WTC11 (cell line): Measurements from ENCODE around the gene THUMPD3. TPM values are rescaled to one million over a fixed set of nuclear protein-coding genes. Genes with fewer than 3 reads are reported as not detected.
A peak's percentile ranks its signal among the peaks of the same experiment; 100 is the strongest.

Experiments used
- ATAC-seq: fragments of 200-7000 bp; cut with Tn5 transposase; 2 replicates; pipeline ENCODE4 v1.10.0; 2021; ENCODE audit warnings: mild to moderate bottlenecking, moderate library complexity
- CTCF ChIA-PET: fragments of 300-600 bp; sonication (Branson Sonifier 250); formaldehyde crosslinking; loops from one replicate; lab custom pipeline; 2021; ENCODE audit warnings: antibody characterized with exemption; lab: Charles Lee
- POLR2A ChIA-PET: fragments of 350-600 bp; sonication (Branson Sonifier 250); formaldehyde crosslinking; loops from one replicate; lab custom pipeline; 2021; ENCODE audit warnings: antibody characterized with exemption; lab: Charles Lee
- DNase-seq: peaks from one replicate; pipeline ENCODE4 v3.0.0; 2021; ENCODE audit warnings: low spot score
- H3K27ac Mint-ChIP-seq: 2 replicates; pipeline ENCODE4 v1.8.0; 2021; ENCODE audit warnings: mixed read lengths
- H3K27me3 Mint-ChIP-seq: 2 replicates; pipeline ENCODE4 v1.8.0; 2021; ENCODE audit warnings: low read depth, mild to moderate bottlenecking, moderate library complexity, mixed read lengths
- H3K36me3 Mint-ChIP-seq: 2 replicates; pipeline ENCODE4 v1.8.0; 2021; ENCODE audit warnings: mixed read lengths
- H3K4me1 Mint-ChIP-seq: 2 replicates; pipeline ENCODE4 v1.8.0; 2022; ENCODE audit warnings: mixed read lengths
- H3K4me3 Mint-ChIP-seq: 2 replicates; pipeline ENCODE4 v1.8.0; 2021; ENCODE audit warnings: mild to moderate bottlenecking, moderate library complexity, mixed read lengths
- H3K9me3 Mint-ChIP-seq: 2 replicates; pipeline ENCODE4 v1.8.0; 2021; ENCODE audit warnings: mixed read lengths
- ATF1 ChIP-seq: sonication (generic); formaldehyde crosslinking; IDR thresholded peaks from 2 replicates; pipeline ENCODE4 v1.8.1; 2023; ENCODE audit warnings: mild to moderate bottlenecking, moderate library complexity, missing genetic modification reagents
- CREB1 ChIP-seq: sonication (generic); formaldehyde crosslinking; IDR thresholded peaks from 2 replicates; pipeline ENCODE4 v1.8.0; 2023; ENCODE audit warnings: mild to moderate bottlenecking, missing genetic modification reagents
- E2F5 ChIP-seq: sonication (generic); formaldehyde crosslinking; IDR thresholded peaks from 2 replicates; pipeline ENCODE4 v1.8.1; 2022; ENCODE audit warnings: mild to moderate bottlenecking, moderate library complexity, missing genetic modification reagents
- EMX1 ChIP-seq: fragments of 250-450 bp; sonication (Bioruptor Pico); IDR thresholded peaks from 2 replicates; pipeline ENCODE4 v1.8.0; 2021; ENCODE audit warnings: mild to moderate bottlenecking
- FOXP1 ChIP-seq: sonication (generic); formaldehyde crosslinking; IDR thresholded peaks from 2 replicates; pipeline ENCODE4 v1.8.0; 2022; ENCODE audit warnings: missing genetic modification reagents, mild to moderate bottlenecking, moderate library complexity, borderline replicate concordance
- GABPB1 ChIP-seq: sonication (generic); formaldehyde crosslinking; IDR thresholded peaks from 2 replicates; pipeline ENCODE4 v1.8.1; 2023; ENCODE audit warnings: mild to moderate bottlenecking, missing genetic modification reagents
- GTF2I ChIP-seq: fragments of 250-450 bp; sonication (Bioruptor Pico); conservative IDR thresholded peaks from 2 replicates; pipeline ENCODE4 v1.4.0; 2021; ENCODE audit warnings: mild to moderate bottlenecking
- HMGA2 ChIP-seq: fragments of 250-450 bp; sonication (Bioruptor Pico); IDR thresholded peaks from 2 replicates; pipeline ENCODE4 v1.4.0; 2021; ENCODE audit warnings: mild to moderate bottlenecking, moderate library complexity
- JAZF1 ChIP-seq: fragments of 250-450 bp; sonication (Bioruptor Pico); IDR thresholded peaks from 2 replicates; pipeline ENCODE4 v1.9.0; 2021; ENCODE audit warnings: moderate library complexity, mild to moderate bottlenecking, inconsistent platforms
- MYBL2 ChIP-seq: sonication (generic); formaldehyde crosslinking; IDR thresholded peaks from 2 replicates; pipeline ENCODE4 v1.8.1; 2023; ENCODE audit warnings: mild to moderate bottlenecking, moderate library complexity, missing genetic modification reagents
- NR2C2 ChIP-seq: sonication (generic); formaldehyde crosslinking; IDR thresholded peaks from 2 replicates; pipeline ENCODE4 v1.8.0; 2022; ENCODE audit warnings: mild to moderate bottlenecking, missing genetic modification reagents
- NR3C1 ChIP-seq: sonication (generic); formaldehyde crosslinking; conservative IDR thresholded peaks from 2 replicates; pipeline ENCODE4 v1.8.1; 2023; ENCODE audit warnings: low read depth, mild to moderate bottlenecking, missing genetic modification reagents
- SP1 ChIP-seq: sonication (generic); formaldehyde crosslinking; conservative IDR thresholded peaks from 2 replicates; pipeline ENCODE4 v1.8.1; 2022; ENCODE audit warnings: missing genetic modification reagents
- TCF7 ChIP-seq: sonication (generic); formaldehyde crosslinking; IDR thresholded peaks from 2 replicates; pipeline ENCODE4 v1.8.0; 2022; ENCODE audit warnings: mild to moderate bottlenecking, low read depth, missing genetic modification reagents, moderate library complexity
- ZBTB43 ChIP-seq: sonication (generic); formaldehyde crosslinking; IDR thresholded peaks from 2 replicates; pipeline ENCODE4 v1.8.1; 2023; ENCODE audit warnings: mild to moderate bottlenecking, missing genetic modification reagents
- ZNF121 ChIP-seq: sonication (generic); formaldehyde crosslinking; IDR thresholded peaks from 2 replicates; pipeline ENCODE4 v1.8.0; 2023; ENCODE audit warnings: missing genetic modification reagents
- ZNF138 ChIP-seq: sonication (generic); formaldehyde crosslinking; conservative IDR thresholded peaks from 2 replicates; pipeline ENCODE4 v1.8.1; 2022; ENCODE audit warnings: mild to moderate bottlenecking, moderate library complexity, missing genetic modification reagents
- ZNF416 ChIP-seq: fragments of 250-450 bp; sonication (Bioruptor Pico); IDR thresholded peaks from 2 replicates; pipeline ENCODE4 v1.9.0; 2021; ENCODE audit warnings: mild to moderate bottlenecking, inconsistent platforms
- ZNF671 ChIP-seq: fragments of 250-450 bp; sonication (Bioruptor Pico); IDR thresholded peaks from 2 replicates; pipeline ENCODE4 v1.8.0; 2021; ENCODE audit warnings: mild to moderate bottlenecking
- total RNA-seq: library from RNA; stranded (reverse); gene quantifications from 3 replicates; pipeline ENCODE4 v1.2.3, GENCODE V29; 2021
- TF ChIP-seq, protein P1 (sequence below): sonication (generic); formaldehyde crosslinking; IDR thresholded peaks from 2 replicates; pipeline ENCODE4 v1.8.0; 2022; ENCODE audit warnings: mild to moderate bottlenecking, missing genetic modification reagents
- TF ChIP-seq, protein P2 (sequence below): sonication (generic); formaldehyde crosslinking; conservative IDR thresholded peaks from 2 replicates; pipeline ENCODE4 v1.8.1; 2022; ENCODE audit warnings: mild to moderate bottlenecking, missing genetic modification reagents
- TF ChIP-seq, protein P3 (sequence below): sonication (generic); formaldehyde crosslinking; IDR thresholded peaks from 2 replicates; pipeline ENCODE4 v1.8.1; 2023; ENCODE audit warnings: mild to moderate bottlenecking, moderate library complexity, missing genetic modification reagents
- TF ChIP-seq, protein P4 (sequence below): sonication (generic); formaldehyde crosslinking; IDR thresholded peaks from 2 replicates; pipeline ENCODE4 v1.8.1; 2022; ENCODE audit warnings: mild to moderate bottlenecking, missing genetic modification reagents, moderate library complexity, borderline replicate concordance
- TF ChIP-seq, protein P5 (sequence below): fragments of 250-450 bp; sonication (Bioruptor Pico); IDR thresholded peaks from 2 replicates; pipeline ENCODE4 v1.9.0; 2021; ENCODE audit warnings: mild to moderate bottlenecking
- TF ChIP-seq, protein P6 (sequence below): sonication (generic); formaldehyde crosslinking; IDR thresholded peaks from 2 replicates; pipeline ENCODE4 v1.8.0; 2022; ENCODE audit warnings: mild to moderate bottlenecking, missing genetic modification reagents
- TF ChIP-seq, protein P7 (sequence below): sonication (generic); formaldehyde crosslinking; IDR thresholded peaks from 2 replicates; pipeline ENCODE4 v1.8.1; 2022; ENCODE audit warnings: low read depth, missing genetic modification reagents, borderline replicate concordance

Gene THUMPD3
- total RNA-seq, 1 experiment from 2014 or later = 67.5 TPM

DNA sequence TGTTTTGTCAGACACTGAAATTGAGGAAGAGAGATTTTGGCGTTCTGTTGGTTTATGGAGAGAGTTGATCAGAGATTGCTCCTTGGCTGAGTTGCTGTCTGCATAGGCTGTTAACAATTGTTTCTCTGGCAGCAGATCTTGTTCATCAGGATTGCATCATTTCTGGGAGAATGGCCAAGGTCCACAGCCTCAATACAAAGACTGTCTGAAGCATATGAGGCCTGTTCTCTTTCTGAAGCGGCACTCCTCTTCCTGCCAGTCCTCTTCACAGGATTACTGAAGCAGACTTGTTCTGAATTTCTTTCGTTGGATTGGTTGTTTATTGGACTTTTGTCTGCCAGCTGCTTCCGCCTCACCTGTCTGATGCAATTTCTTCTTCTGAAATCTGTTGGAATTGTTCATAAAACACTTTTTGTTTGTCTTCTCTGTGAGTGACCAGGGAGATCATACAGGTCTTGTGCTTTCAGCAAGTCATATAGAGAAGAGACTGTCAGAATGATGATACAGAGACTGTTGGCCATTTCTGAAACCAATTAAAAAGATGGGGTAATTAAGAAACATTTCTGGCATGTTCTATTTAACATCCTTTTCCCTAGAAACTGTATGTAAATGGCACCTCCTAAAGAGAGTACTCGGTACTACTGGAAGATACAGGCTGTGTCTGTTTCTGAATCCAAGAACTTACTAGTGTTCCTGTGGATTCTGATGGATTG, 60.0 kb downstream of the THUMPD3 start:
- CTCF ChIA-PET = interaction anchor here (0.8 to 2.0 kb wide), 3 partner anchors 23 to 70 kb away, joined by 3 to 9 read pairs (median 7); no protein-coding TSS in a partner anchor
- no peak for TF ChIP-seq GTF2I (CRISPR knock-in tag)
- no peak for TF ChIP-seq NR2C2 (CRISPR knock-in tag)
- peak; percentile 99 for TF ChIP-seq GABPB1
- TF ChIP-seq, protein P1, sequence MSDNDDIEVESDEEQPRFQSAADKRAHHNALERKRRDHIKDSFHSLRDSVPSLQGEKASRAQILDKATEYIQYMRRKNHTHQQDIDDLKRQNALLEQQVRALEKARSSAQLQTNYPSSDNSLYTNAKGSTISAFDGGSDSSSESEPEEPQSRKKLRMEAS (CRISPR knock-in tag) = peak; percentile 46; the same call in 1 of the 2 replicates
- no peak for TF ChIP-seq ZBTB43 (CRISPR knock-in tag)
- no peak for TF ChIP-seq ZNF138 (CRISPR knock-in tag)
- TF ChIP-seq FOXP1 (CRISPR knock-in tag) = no peak
- no peak for TF ChIP-seq NR3C1 (CRISPR knock-in tag)
- TF ChIP-seq, protein P2, sequence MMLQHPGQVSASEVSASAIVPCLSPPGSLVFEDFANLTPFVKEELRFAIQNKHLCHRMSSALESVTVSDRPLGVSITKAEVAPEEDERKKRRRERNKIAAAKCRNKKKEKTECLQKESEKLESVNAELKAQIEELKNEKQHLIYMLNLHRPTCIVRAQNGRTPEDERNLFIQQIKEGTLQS = peak; percentile 71; the same call in 1 of the 2 replicates
- TF ChIP-seq, all 79 proteins: peak for 3
- DNase-seq = no peak
- Mint-ChIP-seq H3K4me1 (peaks cover 34% of the 10 kb centered on the region), H3K27ac (peak overlapping the region; percentile 97), H3K4me3 (peak overlapping the region; percentile 38; the same call in 1 of the 2 replicates), H3K9me3 (no peaks in the 10 kb centered on the region), H3K36me3 (peaks cover 18% of the 10 kb centered on the region), H3K27me3 (no peaks in the 10 kb centered on the region)
- ATAC-seq = peak; percentile 83
- POLR2A ChIA-PET = interaction anchor here (1.3 to 2.7 kb wide), 2 partner anchors 23 to 26 kb away, joined by 4 to 15 read pairs; no protein-coding TSS in a partner anchor

DNA sequence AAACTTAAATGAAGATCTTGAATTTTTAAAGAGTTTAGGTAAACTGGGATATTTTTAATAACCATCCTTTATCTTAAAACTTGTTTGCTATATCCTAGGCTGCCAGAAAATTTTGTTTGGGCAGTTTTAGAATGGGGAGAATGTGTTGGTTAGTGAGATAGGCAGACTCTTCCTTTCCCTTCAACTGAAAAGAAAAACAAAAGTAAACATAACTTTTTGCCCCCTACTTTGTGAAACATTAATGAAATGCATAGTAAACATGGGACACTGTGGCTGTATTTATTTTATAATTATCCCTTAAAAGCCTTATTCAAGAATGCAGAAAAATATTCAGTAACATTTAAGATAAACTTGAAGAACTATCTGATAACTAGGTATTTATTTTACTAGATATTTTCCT, 65.6 kb downstream of the THUMPD3 start:
- H3K4me3 Mint-ChIP-seq = no peak overlapping the region
- CTCF ChIA-PET = no interaction called here
- H3K9me3 Mint-ChIP-seq = no peaks in the 10 kb centered on the region
- peaks cover 67% of the 10 kb centered on the region for H3K36me3 Mint-ChIP-seq
- TF ChIP-seq SP1 (no peak), ZNF121 (CRISPR knock-in tag) (no peak), ZNF671 (CRISPR knock-in tag) (no peak), ATF1 (no peak), ZNF416 (no peak), TCF7 (no peak), E2F5 (CRISPR knock-in tag) (no peak), EMX1 (no peak), HMGA2 (CRISPR knock-in tag) (no peak), GABPB1 (no peak), JAZF1 (CRISPR knock-in tag) (no peak), CREB1 (CRISPR knock-in tag) (no peak), MYBL2 (CRISPR knock-in tag) (no peak)
- TF ChIP-seq, protein P3, sequence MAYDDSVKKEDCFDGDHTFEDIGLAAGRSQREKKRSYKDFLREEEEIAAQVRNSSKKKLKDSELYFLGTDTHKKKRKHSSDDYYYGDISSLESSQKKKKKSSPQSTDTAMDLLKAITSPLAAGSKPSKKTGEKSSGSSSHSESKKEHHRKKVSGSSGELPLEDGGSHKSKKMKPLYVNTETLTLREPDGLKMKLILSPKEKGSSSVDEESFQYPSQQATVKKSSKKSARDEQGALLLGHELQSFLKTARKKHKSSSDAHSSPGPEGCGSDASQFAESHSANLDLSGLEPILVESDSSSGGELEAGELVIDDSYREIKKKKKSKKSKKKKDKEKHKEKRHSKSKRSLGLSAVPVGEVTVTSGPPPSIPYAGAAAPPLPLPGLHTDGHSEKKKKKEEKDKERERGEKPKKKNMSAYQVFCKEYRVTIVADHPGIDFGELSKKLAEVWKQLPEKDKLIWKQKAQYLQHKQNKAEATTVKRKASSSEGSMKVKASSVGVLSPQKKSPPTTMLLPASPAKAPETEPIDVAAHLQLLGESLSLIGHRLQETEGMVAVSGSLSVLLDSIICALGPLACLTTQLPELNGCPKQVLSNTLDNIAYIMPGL = no peak
- TF ChIP-seq, protein P4, sequence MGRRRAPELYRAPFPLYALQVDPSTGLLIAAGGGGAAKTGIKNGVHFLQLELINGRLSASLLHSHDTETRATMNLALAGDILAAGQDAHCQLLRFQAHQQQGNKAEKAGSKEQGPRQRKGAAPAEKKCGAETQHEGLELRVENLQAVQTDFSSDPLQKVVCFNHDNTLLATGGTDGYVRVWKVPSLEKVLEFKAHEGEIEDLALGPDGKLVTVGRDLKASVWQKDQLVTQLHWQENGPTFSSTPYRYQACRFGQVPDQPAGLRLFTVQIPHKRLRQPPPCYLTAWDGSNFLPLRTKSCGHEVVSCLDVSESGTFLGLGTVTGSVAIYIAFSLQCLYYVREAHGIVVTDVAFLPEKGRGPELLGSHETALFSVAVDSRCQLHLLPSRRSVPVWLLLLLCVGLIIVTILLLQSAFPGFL (CRISPR knock-in tag) = no peak
- TF ChIP-seq, protein P5, sequence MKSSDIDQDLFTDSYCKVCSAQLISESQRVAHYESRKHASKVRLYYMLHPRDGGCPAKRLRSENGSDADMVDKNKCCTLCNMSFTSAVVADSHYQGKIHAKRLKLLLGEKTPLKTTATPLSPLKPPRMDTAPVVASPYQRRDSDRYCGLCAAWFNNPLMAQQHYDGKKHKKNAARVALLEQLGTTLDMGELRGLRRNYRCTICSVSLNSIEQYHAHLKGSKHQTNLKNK (CRISPR knock-in tag) = no peak
- TF ChIP-seq, protein P6, sequence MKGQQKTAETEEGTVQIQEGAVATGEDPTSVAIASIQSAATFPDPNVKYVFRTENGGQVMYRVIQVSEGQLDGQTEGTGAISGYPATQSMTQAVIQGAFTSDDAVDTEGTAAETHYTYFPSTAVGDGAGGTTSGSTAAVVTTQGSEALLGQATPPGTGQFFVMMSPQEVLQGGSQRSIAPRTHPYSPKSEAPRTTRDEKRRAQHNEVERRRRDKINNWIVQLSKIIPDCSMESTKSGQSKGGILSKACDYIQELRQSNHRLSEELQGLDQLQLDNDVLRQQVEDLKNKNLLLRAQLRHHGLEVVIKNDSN = no peak
- TF ChIP-seq, protein P7, sequence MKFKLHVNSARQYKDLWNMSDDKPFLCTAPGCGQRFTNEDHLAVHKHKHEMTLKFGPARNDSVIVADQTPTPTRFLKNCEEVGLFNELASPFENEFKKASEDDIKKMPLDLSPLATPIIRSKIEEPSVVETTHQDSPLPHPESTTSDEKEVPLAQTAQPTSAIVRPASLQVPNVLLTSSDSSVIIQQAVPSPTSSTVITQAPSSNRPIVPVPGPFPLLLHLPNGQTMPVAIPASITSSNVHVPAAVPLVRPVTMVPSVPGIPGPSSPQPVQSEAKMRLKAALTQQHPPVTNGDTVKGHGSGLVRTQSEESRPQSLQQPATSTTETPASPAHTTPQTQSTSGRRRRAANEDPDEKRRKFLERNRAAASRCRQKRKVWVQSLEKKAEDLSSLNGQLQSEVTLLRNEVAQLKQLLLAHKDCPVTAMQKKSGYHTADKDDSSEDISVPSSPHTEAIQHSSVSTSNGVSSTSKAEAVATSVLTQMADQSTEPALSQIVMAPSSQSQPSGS = no peak
- H3K27ac Mint-ChIP-seq = peak overlapping the region; percentile 50; the same call in 1 of the 2 replicates
- POLR2A ChIA-PET = no interaction called here
- DNase-seq = no peak
- ATAC-seq = no peak
- H3K4me1 Mint-ChIP-seq = peaks cover 1% of the 10 kb centered on the region; the same call in 1 of the 2 replicates
- no peaks in the 10 kb centered on the region for H3K27me3 Mint-ChIP-seq
